Measurements from ENCODE around the gene TTLL13.

DNA sequence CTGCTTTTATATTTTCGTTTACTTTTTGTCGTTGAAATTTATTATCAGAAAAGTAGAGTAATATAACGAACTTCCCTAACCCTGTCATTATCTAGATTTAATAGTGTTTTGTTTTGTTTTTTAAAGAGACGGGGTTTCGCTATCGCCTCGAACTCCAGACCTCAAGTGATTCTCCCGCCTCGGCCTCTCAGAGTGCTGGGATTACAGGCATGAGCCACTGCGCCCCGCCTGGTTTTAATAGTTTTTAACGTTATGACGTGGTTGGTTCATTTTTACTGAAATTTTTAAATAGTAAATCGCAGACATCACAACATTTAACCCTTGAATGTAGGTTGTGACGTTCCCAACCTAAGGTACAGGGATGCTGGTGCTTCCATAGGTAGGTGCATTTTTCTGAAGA is 17.1 kb downstream of the TTLL13 start:
- TF ChIP-seq, protein P1, sequence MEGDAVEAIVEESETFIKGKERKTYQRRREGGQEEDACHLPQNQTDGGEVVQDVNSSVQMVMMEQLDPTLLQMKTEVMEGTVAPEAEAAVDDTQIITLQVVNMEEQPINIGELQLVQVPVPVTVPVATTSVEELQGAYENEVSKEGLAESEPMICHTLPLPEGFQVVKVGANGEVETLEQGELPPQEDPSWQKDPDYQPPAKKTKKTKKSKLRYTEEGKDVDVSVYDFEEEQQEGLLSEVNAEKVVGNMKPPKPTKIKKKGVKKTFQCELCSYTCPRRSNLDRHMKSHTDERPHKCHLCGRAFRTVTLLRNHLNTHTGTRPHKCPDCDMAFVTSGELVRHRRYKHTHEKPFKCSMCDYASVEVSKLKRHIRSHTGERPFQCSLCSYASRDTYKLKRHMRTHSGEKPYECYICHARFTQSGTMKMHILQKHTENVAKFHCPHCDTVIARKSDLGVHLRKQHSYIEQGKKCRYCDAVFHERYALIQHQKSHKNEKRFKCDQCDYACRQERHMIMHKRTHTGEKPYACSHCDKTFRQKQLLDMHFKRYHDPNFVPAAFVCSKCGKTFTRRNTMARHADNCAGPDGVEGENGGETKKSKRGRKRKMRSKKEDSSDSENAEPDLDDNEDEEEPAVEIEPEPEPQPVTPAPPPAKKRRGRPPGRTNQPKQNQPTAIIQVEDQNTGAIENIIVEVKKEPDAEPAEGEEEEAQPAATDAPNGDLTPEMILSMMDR (IDR thresholded peaks at IDR 0.05): no peak
- no peak for TF ChIP-seq EZH2 (IDR thresholded peaks at IDR 0.05)
